Measurements from ENCODE around the gene ENC1. TPM values are rescaled to one million over a fixed set of nuclear protein-coding genes. Genes with fewer than 3 reads are reported as not detected.

The ENC1 gene
- total RNA-seq, 2 donors from 2014 or later, result 34.0 to 116 TPM

- WGBS, 2 donors, result 66 to 69% methylated on average over 5 of the region's 5 CpGs
- ATAC-seq, result no peak
- no peaks in the 10 kb centered on the region for H3K9me3 ChIP-seq
- H3K27me3 ChIP-seq, result no peaks in the 10 kb centered on the region
- no peak for DNase-seq
- TF ChIP-seq, protein P1, sequence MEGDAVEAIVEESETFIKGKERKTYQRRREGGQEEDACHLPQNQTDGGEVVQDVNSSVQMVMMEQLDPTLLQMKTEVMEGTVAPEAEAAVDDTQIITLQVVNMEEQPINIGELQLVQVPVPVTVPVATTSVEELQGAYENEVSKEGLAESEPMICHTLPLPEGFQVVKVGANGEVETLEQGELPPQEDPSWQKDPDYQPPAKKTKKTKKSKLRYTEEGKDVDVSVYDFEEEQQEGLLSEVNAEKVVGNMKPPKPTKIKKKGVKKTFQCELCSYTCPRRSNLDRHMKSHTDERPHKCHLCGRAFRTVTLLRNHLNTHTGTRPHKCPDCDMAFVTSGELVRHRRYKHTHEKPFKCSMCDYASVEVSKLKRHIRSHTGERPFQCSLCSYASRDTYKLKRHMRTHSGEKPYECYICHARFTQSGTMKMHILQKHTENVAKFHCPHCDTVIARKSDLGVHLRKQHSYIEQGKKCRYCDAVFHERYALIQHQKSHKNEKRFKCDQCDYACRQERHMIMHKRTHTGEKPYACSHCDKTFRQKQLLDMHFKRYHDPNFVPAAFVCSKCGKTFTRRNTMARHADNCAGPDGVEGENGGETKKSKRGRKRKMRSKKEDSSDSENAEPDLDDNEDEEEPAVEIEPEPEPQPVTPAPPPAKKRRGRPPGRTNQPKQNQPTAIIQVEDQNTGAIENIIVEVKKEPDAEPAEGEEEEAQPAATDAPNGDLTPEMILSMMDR (IDR thresholded peaks at IDR 0.05), result no peak
- no peak for TF ChIP-seq POLR2A (IDR thresholded peaks at IDR 0.05)
- intact Hi-C loops (cut with DNase I), result no loop called here
- no peaks in the 10 kb centered on the region for H3K36me3 ChIP-seq (replicated peaks in 1 of 2; ENCODE audit: insufficient read depth in 1 of 2, low read depth in 2 of 2)
- H3K4me3 ChIP-seq, result no peak overlapping the region
- H3K4me1 ChIP-seq, result no peaks in the 10 kb centered on the region
- H3K27ac ChIP-seq, result no peak overlapping the region
These were observed 31.8 kb upstream of the ENC1 start for GRCh38 chr5:74672215-74672877.

- Histone ChIP-seq H3K27ac (no peak overlapping the region), H3K4me3 (no peak overlapping the region), H3K27me3 (no peaks in the 10 kb centered on the region), H3K9me3 (no peaks in the 10 kb centered on the region), H3K36me3 (replicated peaks in 1 of 2; ENCODE audit: insufficient read depth in 1 of 2, low read depth in 2 of 2) (no peaks in the 10 kb centered on the region), H3K4me1 (no peaks in the 10 kb centered on the region)
- TF ChIP-seq, protein P1 (IDR thresholded peaks at IDR 0.05), result no peak
- no peak for TF ChIP-seq POLR2A (IDR thresholded peaks at IDR 0.05)
- no peak for ATAC-seq
- WGBS, 2 donors, result 80 to 88% methylated on average over 11 of the region's 11 CpGs
- no peak for DNase-seq
- intact Hi-C loops (cut with DNase I), result no loop called here
These were observed 30.0 kb upstream of the ENC1 start for GRCh38 chr5:74670396-74671038.

GRCh38 chr5:74669821-74670220, 29.3 kb upstream of the ENC1 start:
- WGBS, 2 donors, result 69 to 70% methylated on average over 2 of the region's 2 CpGs
- DNase-seq (no peak), ATAC-seq (no peak)
- H3K27me3 ChIP-seq, result no peaks in the 10 kb centered on the region
- intact Hi-C loops (cut with DNase I), result no loop called here
- H3K4me1 ChIP-seq, result no peaks in the 10 kb centered on the region
- no peaks in the 10 kb centered on the region for H3K9me3 ChIP-seq
- H3K27ac ChIP-seq, result no peak overlapping the region
- TF ChIP-seq, protein P1 (IDR thresholded peaks at IDR 0.05), result no peak
- TF ChIP-seq POLR2A (IDR thresholded peaks at IDR 0.05), result no peak
- no peak overlapping the region for H3K4me3 ChIP-seq
- H3K36me3 ChIP-seq (replicated peaks in 1 of 2; ENCODE audit: insufficient read depth in 1 of 2, low read depth in 2 of 2), result no peaks in the 10 kb centered on the region

DNA sequence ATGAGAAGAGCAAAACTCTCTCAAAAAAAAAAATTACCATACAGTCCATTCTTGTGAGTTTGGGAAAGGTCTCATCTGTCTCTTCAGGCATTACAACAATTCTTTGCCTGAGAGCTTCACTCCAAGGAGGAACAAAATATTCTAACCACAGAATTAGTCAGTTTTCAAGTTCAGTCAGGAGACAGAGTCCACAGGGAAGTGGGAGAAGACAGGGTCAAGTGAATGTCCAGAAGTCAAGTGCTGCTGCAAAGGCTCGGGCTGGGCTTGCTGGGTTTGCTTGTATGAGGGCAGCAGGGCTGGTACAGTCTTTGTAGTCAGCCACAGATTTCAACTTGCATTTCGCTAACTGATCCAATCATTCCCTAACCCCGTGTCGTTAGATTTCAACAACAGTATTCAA, 26.9 kb upstream of the ENC1 start:
- no peak overlapping the region for H3K4me3 ChIP-seq
- H3K27me3 ChIP-seq, result no peaks in the 10 kb centered on the region
- intact Hi-C loops (cut with DNase I), result no loop called here
- H3K27ac ChIP-seq, result no peak overlapping the region
- no peaks in the 10 kb centered on the region for H3K36me3 ChIP-seq (replicated peaks in 1 of 2; ENCODE audit: insufficient read depth in 1 of 2, low read depth in 2 of 2)
- TF ChIP-seq, protein P1 (IDR thresholded peaks at IDR 0.05), result no peak
- no peak for TF ChIP-seq POLR2A (IDR thresholded peaks at IDR 0.05)
- H3K9me3 ChIP-seq, result no peaks in the 10 kb centered on the region
- ATAC-seq, result no peak
- DNase-seq, result no peak
- 88 to 89% methylated on average over 4 of the region's 4 CpGs for WGBS, 2 donors
- no peaks in the 10 kb centered on the region for H3K4me1 ChIP-seq

- no peak overlapping the region for H3K27ac ChIP-seq
- intact Hi-C loops (cut with DNase I), result no loop called here
- no peaks in the 10 kb centered on the region for H3K4me1 ChIP-seq
- 62 to 85% methylated on average over 1 of the region's 1 CpG for whole genome bisulfite sequencing, 2 donors
- H3K36me3 ChIP-seq (replicated peaks in 1 of 2; ENCODE audit: insufficient read depth in 1 of 2, low read depth in 2 of 2), result no peaks in the 10 kb centered on the region
- H3K9me3 ChIP-seq, result no peaks in the 10 kb centered on the region
- ATAC-seq (no peak), DNase-seq (no peak)
- no peak overlapping the region for H3K4me3 ChIP-seq
- no peaks in the 10 kb centered on the region for H3K27me3 ChIP-seq
- TF ChIP-seq, protein P1 (IDR thresholded peaks at IDR 0.05), result no peak
- TF ChIP-seq POLR2A (IDR thresholded peaks at IDR 0.05), result no peak
These were observed 25.3 kb upstream of the ENC1 start for GRCh38 chr5:74665816-74666215.

All from body of pancreas (tissue), 4 donors.